ENCODE measurements around the gene GOLGA8G.
"Not testable (repeated sequence)": the region's sequence is repeated elsewhere in the genome, so short reads cannot be mapped to it uniquely, and the experiment has no call there.

Gene GOLGA8G

GRCh38 chr15:28532954-28533353, at the start of gene GOLGA8G:
Gene GOLGA8G (minus strand): TSS chr15:28532971. CDS start chr15:28532909, 62 bp downstream.
- DNase-seq (ENCODE audit: low read depth); H3K4me3 ChIP-seq (ENCODE audit: control insufficient read depth, low read depth, low read length): not testable (repeated sequence)

DNA sequence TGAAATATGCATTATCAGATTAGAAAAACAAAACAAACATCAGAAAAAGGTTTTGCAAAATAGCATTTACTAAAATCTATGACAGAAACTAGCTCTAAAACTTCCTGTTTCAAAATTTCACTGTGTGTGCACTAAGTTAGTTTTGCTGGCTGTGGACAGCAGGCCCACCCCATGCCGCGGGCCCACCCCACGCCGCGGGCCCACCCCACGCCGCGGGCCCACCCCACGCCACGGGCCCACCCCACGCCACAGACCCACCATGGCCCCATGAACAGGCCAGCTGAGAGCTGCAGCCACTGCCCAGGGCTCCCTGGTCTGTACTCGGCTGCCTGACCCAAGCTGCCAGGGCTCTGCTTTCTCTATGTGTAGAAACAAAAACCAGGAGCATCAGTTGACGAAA, 40.6 kb upstream of the GOLGA8G start:
- not testable (repeated sequence) for DNase-seq (ENCODE audit: low read depth); H3K4me3 ChIP-seq (ENCODE audit: control insufficient read depth, low read depth, low read length)

DNA sequence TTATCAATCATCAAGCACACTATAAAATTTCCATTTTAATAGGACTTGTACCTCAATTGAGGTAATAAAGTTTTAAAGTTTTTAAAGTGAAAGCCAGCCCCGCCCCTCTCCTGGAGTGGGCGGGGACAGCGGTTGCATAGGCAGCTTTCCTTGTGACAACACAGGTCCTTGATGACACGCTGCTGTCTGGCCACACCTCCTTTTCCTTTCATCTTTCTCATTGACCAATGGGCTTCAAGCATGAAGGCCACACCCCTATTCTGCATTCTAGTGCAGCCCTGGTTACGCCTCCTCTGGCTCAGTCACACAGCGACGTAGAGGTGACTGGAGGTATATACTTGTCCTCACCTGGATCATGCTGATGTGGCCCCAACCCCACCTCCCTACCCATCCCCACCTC, 20.5 kb upstream of the GOLGA8G start, which contains the start of gene GOLGA6L25:
Gene GOLGA6L25 (plus strand): TSS at position 301 of the 400 bp plus-strand sequence. CDS start 61 bp downstream, at position 362.
- not testable (repeated sequence) for DNase-seq (ENCODE audit: low read depth); H3K4me3 ChIP-seq (ENCODE audit: control insufficient read depth, low read depth, low read length)

DNA sequence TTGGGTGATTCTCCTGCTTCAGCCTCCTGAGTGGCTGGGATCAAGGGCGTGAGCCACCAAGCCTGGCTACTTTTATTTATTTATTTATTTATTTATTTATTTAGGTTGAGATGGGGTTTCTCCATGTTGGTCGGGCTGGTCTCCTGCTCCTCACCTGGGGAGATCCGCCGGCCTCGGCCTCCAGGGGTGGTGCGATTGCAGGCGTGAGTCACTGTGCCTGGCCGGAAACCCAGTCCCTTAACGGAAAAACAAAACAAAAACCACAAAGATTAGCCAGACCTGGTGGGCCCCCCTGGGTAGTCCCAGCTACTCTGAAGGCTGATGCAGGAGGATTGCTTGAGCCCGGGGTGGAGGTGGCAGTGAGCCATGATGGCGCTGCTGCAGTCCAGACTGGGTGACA, 17.6 kb downstream of the GOLGA8G start:
- not testable (repeated sequence) for DNase-seq (ENCODE audit: low read depth); H3K4me3 ChIP-seq (ENCODE audit: control insufficient read depth, low read depth, low read length)

DNA sequence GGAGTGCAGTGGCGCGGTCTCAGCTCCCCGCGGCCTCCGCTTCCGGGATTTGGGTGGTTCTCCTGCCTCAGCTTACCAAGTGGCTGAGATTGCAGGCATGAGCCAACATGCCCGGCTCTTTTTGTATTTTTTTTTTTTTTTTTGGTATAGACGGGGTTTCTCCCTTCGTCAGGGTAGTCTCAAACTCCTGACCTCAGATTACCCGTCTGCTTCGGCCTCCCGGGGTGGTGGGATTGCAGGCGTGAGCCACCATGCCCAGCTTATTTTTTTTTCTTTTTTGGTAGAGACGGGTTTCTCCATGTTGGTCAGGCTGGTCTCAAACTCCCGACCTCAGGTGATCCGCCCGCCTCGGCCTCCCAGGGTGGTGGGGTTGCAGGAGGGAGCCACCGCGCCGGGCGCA, 18.6 kb downstream of the GOLGA8G start:
- DNase-seq (ENCODE audit: low read depth); H3K4me3 ChIP-seq (ENCODE audit: control insufficient read depth, low read depth, low read length): not testable (repeated sequence)

DNA sequence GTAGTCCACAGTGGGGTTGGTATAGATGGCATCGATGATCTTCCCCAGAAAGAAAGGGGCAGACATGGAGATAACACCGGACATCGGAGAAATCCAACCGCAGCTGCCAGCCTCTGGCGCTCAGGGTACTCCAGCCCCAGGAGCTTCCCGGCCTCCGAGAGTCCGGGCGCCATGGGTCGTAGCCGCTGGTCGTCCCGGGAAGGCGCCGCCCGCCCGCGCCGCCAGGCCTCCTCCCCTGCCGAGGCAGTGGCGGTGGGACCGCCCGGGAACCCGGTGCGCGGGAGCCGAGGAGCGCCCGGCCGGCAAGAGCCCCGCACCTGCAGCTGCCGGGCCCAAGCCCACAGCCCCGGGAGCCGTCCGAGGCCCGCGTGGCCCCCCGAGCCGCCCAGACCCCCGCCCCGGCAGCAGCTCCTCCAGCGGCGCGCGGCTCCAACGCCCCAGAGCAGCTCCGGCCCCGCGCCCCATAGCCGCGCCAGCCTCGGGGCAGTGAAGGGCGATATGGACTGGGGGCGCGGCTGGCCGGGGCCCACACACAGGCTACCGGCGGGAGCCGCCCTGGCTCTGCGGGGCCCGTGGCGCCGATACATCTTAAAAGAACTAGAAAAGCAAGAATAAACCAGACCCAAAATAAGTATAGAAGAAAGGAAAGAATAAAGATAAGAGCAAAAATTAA, 24.4 kb downstream of the GOLGA8G start:
- not testable (repeated sequence) for H3K4me3 ChIP-seq (ENCODE audit: control insufficient read depth, low read depth, low read length); DNase-seq (ENCODE audit: low read depth)

DNA sequence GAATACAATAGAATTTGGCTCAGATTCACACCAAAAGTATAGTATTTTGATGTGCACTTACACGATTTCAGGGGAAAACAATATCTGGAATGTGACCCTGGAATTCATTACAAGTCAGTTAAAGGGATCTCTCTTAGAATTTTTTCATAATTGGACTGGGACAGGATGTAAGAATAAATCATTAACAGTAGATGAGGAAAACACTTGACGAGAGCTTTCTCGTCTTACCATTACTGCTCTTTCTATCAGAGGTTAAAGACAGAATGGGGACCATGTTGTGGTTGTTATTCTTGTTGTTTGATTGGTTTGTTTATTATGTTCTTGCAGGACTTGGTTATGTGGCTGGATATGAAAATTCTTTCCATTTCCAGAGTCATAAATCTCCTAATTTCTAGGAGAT, 51.4 kb downstream of the GOLGA8G start:
- not testable (repeated sequence) for DNase-seq (ENCODE audit: low read depth); H3K4me3 ChIP-seq (ENCODE audit: control insufficient read depth, low read depth, low read length)

Measured in AG09309 (cell line).